Osteocyte (in vitro differentiated cells): ENCODE data around the gene FAIM2. TPM values are rescaled to one million over a fixed set of nuclear protein-coding genes. Genes with fewer than 3 reads are reported as not detected.

Experiments used
- DNase-seq: peaks from one replicate; pipeline ENCODE4 v3.0.0; 2021; ENCODE audit warnings: mixed read lengths; ENCODE audit not compliant: unreplicated experiment; ENCODE audit errors: extremely low spot score
- H3K27ac Mint-ChIP-seq: one replicate; pipeline ENCODE4 v1.8.0; 2021; ENCODE audit warnings: mild to moderate bottlenecking, mixed read lengths; ENCODE audit not compliant: unreplicated experiment
- H3K27me3 Mint-ChIP-seq: one replicate; pipeline ENCODE4 v1.8.0; 2021; ENCODE audit warnings: mixed read lengths; ENCODE audit not compliant: unreplicated experiment
- H3K36me3 Mint-ChIP-seq: one replicate; pipeline ENCODE4 v1.8.0; 2021; ENCODE audit warnings: mixed read lengths; ENCODE audit not compliant: unreplicated experiment
- H3K4me1 Mint-ChIP-seq: one replicate; pipeline ENCODE4 v1.8.0; 2021; ENCODE audit warnings: mixed read lengths; ENCODE audit not compliant: unreplicated experiment
- H3K4me3 Mint-ChIP-seq: one replicate; pipeline ENCODE4 v1.8.0; 2021; ENCODE audit warnings: mild to moderate bottlenecking, moderate library complexity, mixed read lengths; ENCODE audit not compliant: unreplicated experiment
- H3K9me3 Mint-ChIP-seq: one replicate; pipeline ENCODE4 v1.8.0; 2021; ENCODE audit warnings: mixed read lengths; ENCODE audit not compliant: unreplicated experiment
- total RNA-seq: library from RNA; stranded (reverse); gene quantifications from 2 replicates; pipeline ENCODE4 v1.2.1, GENCODE V29; 2021
- TF ChIP-seq, protein P1 (sequence below): fragments of 200-600 bp; sonication (generic); IDR thresholded peaks from 2 replicates; pipeline ENCODE4 v1.5.0; 2021; ENCODE audit warnings: antibody characterized with exemption, mild to moderate bottlenecking, moderate library complexity

FAIM2 gene
- total RNA-seq, 1 donor from 2014 or later = 1.5 TPM

DNA sequence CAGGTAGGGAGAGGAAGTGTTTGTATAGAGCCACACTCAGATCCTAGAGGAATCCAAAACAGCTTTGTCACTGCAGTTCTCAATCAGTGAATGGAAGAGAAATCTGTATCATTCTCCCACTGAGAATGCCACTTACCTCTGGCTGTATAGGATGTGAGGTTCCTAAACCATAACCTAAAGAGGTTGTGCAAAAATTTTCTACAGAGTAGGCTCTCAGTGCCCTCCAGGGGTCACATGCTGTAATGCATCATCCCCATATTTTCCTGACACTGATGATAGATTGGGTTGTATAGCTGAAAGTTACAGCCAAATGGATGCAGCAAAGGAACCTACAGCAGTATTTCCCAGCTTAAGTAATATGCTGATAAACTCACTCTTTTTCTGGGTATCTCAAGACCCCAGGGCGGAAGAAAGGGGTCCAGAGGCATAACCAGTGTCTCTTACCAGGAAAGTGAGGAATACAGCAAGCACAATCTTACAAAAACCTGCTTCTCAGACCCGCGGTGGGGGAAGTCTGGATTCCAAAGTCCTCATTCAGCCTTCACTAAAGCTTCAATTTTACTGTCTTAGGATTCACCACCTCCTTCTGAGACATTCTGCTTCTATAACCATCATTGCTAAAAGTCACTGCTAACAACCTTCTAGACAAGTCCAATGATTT lies 64.6 kb downstream of the FAIM2 start:
- Mint-ChIP-seq H3K27me3 (no peaks in the 10 kb centered on the region), H3K4me3 (no peak overlapping the region), H3K36me3 (peaks cover 3% of the 10 kb centered on the region), H3K4me1 (peaks cover 23% of the 10 kb centered on the region), H3K9me3 (no peaks in the 10 kb centered on the region), H3K27ac (no peak overlapping the region)
- DNase-seq = no peak
- TF ChIP-seq, protein P1, sequence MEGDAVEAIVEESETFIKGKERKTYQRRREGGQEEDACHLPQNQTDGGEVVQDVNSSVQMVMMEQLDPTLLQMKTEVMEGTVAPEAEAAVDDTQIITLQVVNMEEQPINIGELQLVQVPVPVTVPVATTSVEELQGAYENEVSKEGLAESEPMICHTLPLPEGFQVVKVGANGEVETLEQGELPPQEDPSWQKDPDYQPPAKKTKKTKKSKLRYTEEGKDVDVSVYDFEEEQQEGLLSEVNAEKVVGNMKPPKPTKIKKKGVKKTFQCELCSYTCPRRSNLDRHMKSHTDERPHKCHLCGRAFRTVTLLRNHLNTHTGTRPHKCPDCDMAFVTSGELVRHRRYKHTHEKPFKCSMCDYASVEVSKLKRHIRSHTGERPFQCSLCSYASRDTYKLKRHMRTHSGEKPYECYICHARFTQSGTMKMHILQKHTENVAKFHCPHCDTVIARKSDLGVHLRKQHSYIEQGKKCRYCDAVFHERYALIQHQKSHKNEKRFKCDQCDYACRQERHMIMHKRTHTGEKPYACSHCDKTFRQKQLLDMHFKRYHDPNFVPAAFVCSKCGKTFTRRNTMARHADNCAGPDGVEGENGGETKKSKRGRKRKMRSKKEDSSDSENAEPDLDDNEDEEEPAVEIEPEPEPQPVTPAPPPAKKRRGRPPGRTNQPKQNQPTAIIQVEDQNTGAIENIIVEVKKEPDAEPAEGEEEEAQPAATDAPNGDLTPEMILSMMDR = peak; percentile 76

DNA sequence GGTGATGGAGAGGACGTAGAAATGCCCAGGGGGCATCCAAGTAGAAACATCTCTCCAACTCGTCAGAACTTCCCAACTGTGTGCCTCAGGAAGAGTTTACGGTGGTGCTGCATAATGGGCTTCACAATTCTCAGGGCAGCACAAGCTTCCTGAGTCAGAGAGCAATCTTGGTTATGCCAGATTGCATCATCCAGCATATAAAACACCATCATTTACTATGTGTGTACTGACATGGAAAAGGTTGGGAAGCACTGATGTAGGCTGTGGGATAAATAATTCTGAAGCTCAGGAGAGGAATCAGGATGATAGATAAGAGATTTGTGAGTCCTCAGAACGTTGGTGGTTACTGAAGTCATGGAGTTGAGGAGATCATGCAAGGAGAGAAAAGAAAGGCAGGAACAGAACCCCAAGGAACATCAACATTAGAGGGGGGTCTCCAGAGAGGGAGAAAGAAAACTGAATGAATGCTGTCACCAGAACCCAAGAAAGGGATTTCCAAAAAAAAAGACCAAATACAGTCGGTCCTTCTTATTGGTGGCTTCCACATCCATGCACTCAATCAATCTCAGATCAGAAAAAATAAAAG lies 70.8 kb downstream of the FAIM2 start:
- no peaks in the 10 kb centered on the region for H3K9me3 Mint-ChIP-seq
- peaks cover 3% of the 10 kb centered on the region for H3K36me3 Mint-ChIP-seq
- H3K27me3 Mint-ChIP-seq = no peaks in the 10 kb centered on the region
- H3K4me3 Mint-ChIP-seq = no peak overlapping the region
- peaks cover 20% of the 10 kb centered on the region for H3K4me1 Mint-ChIP-seq
- H3K27ac Mint-ChIP-seq = peak overlapping the region; percentile 39
- no peak for DNase-seq
- TF ChIP-seq, protein P1 = no peak

DNA sequence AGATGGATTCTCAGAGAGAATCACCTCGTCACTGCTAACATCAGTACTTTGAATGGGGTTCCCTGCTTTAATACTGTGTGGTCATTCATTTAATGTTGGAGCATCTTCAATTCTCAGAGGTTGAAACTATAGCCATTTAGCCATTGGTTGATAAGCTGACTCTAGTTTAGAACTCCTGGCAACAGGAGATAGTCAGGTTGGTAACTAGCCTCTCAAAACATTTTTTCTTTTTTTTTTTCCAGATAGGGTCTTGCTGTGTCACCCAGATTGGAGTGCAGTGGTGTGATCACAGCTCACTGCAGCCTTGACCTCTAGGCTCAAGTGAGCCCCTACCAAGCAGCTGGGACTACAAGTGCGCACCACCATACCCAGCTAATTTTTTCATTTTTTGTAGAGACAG lies 72.0 kb downstream of the FAIM2 start:
- TF ChIP-seq, protein P1 = no peak
- H3K4me3 Mint-ChIP-seq = no peak overlapping the region
- peaks cover 26% of the 10 kb centered on the region for H3K4me1 Mint-ChIP-seq
- no peaks in the 10 kb centered on the region for H3K9me3 Mint-ChIP-seq
- H3K27me3 Mint-ChIP-seq = no peaks in the 10 kb centered on the region
- H3K36me3 Mint-ChIP-seq = no peaks in the 10 kb centered on the region
- H3K27ac Mint-ChIP-seq = no peak overlapping the region
- no peak for DNase-seq

DNA sequence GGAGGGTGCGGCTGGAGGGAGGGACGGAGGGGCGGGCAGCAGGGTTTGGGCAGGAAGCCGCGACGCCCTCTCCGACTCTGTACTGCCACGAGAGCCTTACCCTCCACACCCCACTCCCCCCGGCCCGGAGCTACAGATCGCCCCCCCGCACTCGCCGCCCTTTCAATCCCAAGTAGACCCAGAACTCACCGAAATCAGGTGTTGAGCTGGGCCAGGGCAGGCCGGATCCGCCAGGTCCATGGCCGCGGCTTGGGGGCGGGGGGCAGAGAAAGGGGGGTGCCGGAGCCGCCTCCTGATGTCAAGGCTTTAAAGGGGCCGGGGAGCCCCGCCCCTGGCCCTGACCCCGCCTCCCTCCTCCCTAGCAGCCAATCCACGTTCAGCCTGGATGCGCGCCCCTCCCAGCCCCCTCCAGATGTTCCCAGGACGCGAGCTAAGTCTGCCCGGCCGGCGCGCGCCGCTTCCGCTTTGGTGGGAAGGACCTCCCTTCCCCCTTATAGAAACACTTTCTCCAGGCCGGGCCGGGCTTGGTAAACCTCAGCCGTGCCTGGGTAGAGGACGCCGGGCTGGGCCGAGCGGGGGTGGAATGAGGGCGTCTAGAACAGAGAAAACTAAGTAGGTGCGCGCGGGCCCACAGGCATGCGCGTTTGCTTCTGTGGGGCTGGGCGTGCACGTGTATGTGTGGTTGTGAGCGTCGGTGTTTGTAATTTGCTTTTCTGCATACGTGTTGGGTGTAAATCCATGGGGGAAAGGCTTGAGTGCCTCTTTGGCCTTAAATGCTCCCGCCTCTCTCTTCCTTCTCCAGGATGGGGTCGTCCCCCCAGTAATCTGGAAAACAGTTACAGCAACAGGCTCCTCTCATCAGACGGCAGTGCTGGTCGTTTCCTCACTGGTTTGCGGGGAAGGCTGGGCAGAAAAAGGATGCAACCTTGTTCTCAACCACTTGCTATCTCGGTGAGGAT lies 75.3 kb downstream of the FAIM2 start, which contains the start of gene NCKAP5L:
Gene NCKAP5L (minus strand): TSS at position 281 of the 959 bp plus-strand sequence. CDS start 24,369 bp downstream, outside the sequence.
- Mint-ChIP-seq H3K36me3 (no peaks in the 10 kb centered on the region), H3K9me3 (no peaks in the 10 kb centered on the region), H3K4me1 (peaks cover 51% of the 10 kb centered on the region), H3K4me3 (peak within 1 kb of the TSS; percentile 90), H3K27me3 (no peaks in the 10 kb centered on the region), H3K27ac (peak within 1 kb of the TSS; percentile 96)
- peak; percentile 98 for DNase-seq
- TF ChIP-seq, protein P1 = no peak
